Nephron progenitor cell (in vitro differentiated cells): ENCODE data around the gene TMEM131L.
A peak's percentile ranks its signal among the peaks of the same experiment; 100 is the strongest.

Experiments
- DNase-seq: peaks from one replicate; pipeline ENCODE4 v3.0.0; 2021
- H3K27ac Mint-ChIP-seq: 2 replicates; pipeline ENCODE4 v1.8.0; 2021; ENCODE audit warnings: mild to moderate bottlenecking, moderate library complexity, mixed read lengths
- H3K27me3 Mint-ChIP-seq: 2 replicates; pipeline ENCODE4 v1.8.0; 2021; ENCODE audit warnings: mild to moderate bottlenecking, low read depth, mixed read lengths; ENCODE audit not compliant: poor library complexity
- H3K36me3 Mint-ChIP-seq: 2 replicates; pipeline ENCODE4 v1.8.0; 2021; ENCODE audit warnings: low read depth, mixed read lengths
- H3K4me1 Mint-ChIP-seq: 2 replicates; pipeline ENCODE4 v1.8.0; 2021; ENCODE audit warnings: mixed read lengths
- H3K4me3 Mint-ChIP-seq: 2 replicates; pipeline ENCODE4 v1.8.0; 2021; ENCODE audit warnings: mild to moderate bottlenecking, moderate library complexity, mixed read lengths
- H3K9me3 Mint-ChIP-seq: 2 replicates; pipeline ENCODE4 v1.8.0; 2021; ENCODE audit warnings: mild to moderate bottlenecking, moderate library complexity, mixed read lengths
- TF ChIP-seq, protein P1 (sequence below): fragments of 200-600 bp; sonication (generic); IDR thresholded peaks from 2 replicates; pipeline ENCODE4 v1.5.0; 2021; ENCODE audit warnings: antibody characterized with exemption

Gene TMEM131L

DNA sequence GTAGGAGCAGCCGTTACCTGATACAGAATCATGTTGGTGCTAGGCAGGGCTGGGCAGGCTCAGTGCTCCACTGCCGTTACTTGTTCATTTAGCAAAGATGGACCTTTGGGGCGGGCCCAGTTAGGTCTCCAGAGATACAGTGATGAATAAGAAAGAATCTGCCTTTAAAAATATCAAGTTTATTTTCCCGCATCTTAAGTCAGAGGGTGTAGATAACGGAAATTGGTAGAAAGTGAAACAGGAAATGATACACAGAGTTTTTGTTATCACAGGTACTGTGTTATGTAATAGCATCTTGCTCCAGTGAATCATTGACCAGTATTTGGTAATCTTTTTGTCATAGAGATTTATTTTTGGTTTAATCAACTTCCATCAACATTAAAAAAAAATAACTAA is 5.5 kb downstream of the TMEM131L start:
- Mint-ChIP-seq H3K4me3 (no peak overlapping the region), H3K4me1 (peaks cover 20% of the 10 kb centered on the region), H3K27ac (no peak overlapping the region), H3K27me3 (peaks cover 3% of the 10 kb centered on the region), H3K36me3 (peaks cover 42% of the 10 kb centered on the region), H3K9me3 (no peaks in the 10 kb centered on the region)
- DNase-seq: no peak
- TF ChIP-seq, protein P1, sequence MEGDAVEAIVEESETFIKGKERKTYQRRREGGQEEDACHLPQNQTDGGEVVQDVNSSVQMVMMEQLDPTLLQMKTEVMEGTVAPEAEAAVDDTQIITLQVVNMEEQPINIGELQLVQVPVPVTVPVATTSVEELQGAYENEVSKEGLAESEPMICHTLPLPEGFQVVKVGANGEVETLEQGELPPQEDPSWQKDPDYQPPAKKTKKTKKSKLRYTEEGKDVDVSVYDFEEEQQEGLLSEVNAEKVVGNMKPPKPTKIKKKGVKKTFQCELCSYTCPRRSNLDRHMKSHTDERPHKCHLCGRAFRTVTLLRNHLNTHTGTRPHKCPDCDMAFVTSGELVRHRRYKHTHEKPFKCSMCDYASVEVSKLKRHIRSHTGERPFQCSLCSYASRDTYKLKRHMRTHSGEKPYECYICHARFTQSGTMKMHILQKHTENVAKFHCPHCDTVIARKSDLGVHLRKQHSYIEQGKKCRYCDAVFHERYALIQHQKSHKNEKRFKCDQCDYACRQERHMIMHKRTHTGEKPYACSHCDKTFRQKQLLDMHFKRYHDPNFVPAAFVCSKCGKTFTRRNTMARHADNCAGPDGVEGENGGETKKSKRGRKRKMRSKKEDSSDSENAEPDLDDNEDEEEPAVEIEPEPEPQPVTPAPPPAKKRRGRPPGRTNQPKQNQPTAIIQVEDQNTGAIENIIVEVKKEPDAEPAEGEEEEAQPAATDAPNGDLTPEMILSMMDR: no peak

DNA sequence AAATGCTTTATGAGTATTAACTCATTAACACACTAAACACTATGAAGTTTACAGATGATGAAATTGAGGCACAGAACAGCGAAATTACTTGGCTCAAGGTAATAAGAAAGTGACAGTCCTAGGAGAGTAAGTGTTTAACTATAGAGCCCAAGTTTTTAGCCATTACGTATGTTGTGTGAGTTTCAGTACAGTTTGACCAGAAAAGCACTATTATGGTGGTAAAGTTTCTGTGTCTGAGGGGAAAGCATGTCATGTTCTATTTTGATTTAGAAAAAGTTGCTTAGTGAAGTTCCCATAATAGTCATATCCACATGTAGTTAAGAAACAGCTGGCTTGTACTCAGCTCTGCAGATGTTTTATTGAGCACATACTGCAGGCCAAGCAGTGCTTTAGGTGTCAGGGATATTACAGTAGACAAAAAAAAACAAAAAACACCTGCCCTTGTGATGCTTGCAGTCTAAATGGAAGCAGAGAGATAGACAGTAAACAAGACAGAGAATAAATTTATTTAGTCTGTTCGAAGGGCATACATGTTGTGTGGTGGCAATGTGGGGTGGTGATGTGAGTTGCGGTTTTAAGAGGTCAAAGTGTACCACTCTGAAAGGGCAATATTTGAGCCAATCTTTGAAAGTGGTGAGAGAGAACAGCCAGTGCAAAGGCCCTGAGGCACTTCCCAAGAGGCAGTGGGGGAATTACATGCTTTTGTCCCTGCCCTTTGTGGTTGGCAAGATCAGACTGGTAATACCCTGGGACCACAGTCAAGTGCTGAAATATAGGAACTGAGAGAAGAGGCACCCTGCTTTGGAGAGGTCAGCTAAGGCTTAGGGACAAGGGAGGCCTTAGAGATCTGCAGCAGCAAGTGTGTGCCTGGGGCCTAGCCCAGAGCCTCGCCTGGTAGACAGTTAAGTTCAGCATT is 6.2 kb downstream of the TMEM131L start:
- Mint-ChIP-seq H3K4me3 (no peak overlapping the region), H3K36me3 (peaks cover 42% of the 10 kb centered on the region), H3K4me1 (peaks cover 14% of the 10 kb centered on the region), H3K27ac (peak overlapping the region; percentile 18), H3K9me3 (no peaks in the 10 kb centered on the region), H3K27me3 (peaks cover 3% of the 10 kb centered on the region)
- TF ChIP-seq, protein P1: no peak
- no peak for DNase-seq

DNA sequence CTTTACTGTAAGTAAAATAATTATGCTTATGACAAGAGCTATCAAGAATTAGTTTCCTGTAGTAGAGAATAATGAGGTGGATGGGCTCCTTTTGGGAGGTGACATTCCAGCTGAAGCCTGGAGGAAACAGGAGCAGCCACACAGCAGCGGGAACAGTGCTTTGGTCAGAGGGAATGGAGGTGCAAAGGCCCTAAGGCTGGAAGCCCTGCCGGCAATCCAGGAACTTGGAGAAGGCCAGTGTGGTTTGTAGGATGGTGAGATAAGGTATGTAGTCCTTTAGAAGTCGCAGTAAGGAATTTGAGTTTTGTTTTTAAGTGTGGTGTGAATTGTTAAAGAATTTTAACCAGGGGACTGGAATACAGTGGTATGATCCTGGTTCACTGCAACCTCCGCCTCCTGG is 8.1 kb downstream of the TMEM131L start:
- DNase-seq: no peak
- Mint-ChIP-seq H3K4me3 (no peak overlapping the region), H3K27me3 (peaks cover 3% of the 10 kb centered on the region), H3K36me3 (peaks cover 44% of the 10 kb centered on the region), H3K9me3 (no peaks in the 10 kb centered on the region), H3K27ac (no peak overlapping the region), H3K4me1 (no peaks in the 10 kb centered on the region)
- TF ChIP-seq, protein P1: no peak

DNA sequence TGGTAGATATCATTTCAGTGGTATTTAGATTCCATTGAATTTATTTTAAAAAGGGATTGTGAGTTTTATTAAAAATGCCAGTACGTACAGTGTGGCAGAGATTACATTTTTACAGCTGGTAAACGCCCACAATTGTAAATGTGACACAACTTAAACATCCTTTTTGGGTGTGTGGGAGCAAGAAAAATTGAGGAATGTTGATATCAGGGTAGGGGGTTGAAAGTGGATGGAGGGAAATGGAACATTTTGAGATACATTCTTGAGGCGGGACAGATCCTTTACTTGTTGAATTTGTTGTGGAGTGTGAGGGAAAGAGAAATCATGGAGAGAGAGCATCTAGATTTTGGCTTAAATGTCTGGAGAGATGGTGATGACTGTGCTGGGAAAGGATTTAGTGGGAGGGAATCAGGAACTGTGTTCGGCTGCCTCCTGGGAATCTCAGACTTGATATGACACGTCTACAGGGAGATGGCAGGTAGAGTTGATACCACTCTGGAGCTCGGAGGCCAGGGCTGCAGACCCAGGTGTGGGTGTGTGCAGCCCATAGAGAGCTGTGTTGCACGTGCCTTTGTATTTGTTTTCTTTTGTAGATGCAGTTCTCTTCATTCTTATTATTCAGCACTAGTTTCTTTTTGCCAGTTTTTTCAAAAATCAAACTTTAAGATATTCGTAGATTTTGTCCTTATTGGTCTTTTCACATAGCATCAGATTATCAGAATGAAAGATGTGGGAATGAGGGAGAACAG is 10.8 kb downstream of the TMEM131L start:
- H3K4me1 Mint-ChIP-seq: no peaks in the 10 kb centered on the region
- H3K27me3 Mint-ChIP-seq: no peaks in the 10 kb centered on the region
- TF ChIP-seq, protein P1: no peak
- H3K4me3 Mint-ChIP-seq: no peak overlapping the region
- peaks cover 49% of the 10 kb centered on the region for H3K36me3 Mint-ChIP-seq
- H3K9me3 Mint-ChIP-seq: no peaks in the 10 kb centered on the region
- no peak for DNase-seq
- H3K27ac Mint-ChIP-seq: no peak overlapping the region

DNA sequence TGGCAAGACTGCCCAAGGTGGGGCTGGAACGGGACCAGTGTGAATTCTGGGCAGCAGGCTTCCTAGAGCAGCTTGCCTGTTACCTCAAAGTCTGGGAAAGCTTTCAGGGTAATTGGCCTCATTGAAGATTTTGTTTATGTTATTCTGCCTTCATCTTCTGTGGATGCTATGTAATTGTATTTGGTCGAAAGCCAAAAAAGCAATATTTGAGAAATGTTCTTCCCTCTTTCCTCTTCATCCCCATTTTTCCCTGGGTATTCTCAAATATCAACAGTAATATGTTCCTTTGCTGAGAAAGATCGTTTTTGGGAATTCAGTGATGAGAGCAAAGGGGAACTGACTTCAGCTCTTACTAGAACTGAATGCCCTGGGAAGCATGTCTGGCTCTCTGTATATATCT is 12.9 kb downstream of the TMEM131L start:
- Mint-ChIP-seq H3K36me3 (peaks cover 37% of the 10 kb centered on the region), H3K4me1 (no peaks in the 10 kb centered on the region), H3K9me3 (no peaks in the 10 kb centered on the region), H3K27ac (no peak overlapping the region), H3K27me3 (no peaks in the 10 kb centered on the region), H3K4me3 (no peak overlapping the region)
- DNase-seq: no peak
- TF ChIP-seq, protein P1: no peak
